GM21390 (cell line): ENCODE data around the gene HOXA10.

ENCODE experiments used
- ATAC-seq: cut with Tn5 transposase; IDR thresholded peaks from one replicate; pipeline ENCODE4 v1.9.1; 2021; ENCODE audit not compliant: unreplicated experiment

The HOXA10 gene

GRCh38 chr7:27191833-27192545, 17.9 kb upstream of the HOXA10 start:
- ATAC-seq = no peak

- no peak for ATAC-seq
Observed at GRCh38 chr7:27191161-27191731, 17.1 kb upstream of the HOXA10 start.

GRCh38 chr7:27189997-27190748, 16.1 kb upstream of the HOXA10 start:
- ATAC-seq = no peak

- no peak for ATAC-seq
Observed at GRCh38 chr7:27189295-27189996, 15.3 kb upstream of the HOXA10 start.

GRCh38 chr7:27188386-27189294, 14.5 kb upstream of the HOXA10 start:
- no peak for ATAC-seq

- no peak for ATAC-seq
Observed at GRCh38 chr7:27187475-27188385, 13.6 kb upstream of the HOXA10 start.

GRCh38 chr7:27186668-27187474, 12.8 kb upstream of the HOXA10 start:
- no peak for ATAC-seq

- ATAC-seq = no peak
Observed at GRCh38 chr7:27185854-27186667, 11.9 kb upstream of the HOXA10 start.

GRCh38 chr7:27185013-27185853, 11.1 kb upstream of the HOXA10 start, which contains the start of gene HOXA11:
HOXA11 (minus strand) TSS chr7:27185232; CDS start chr7:27185144, 88 bp downstream.
- ATAC-seq = no peak

GRCh38 chr7:27184337-27185012, 10.4 kb upstream of the HOXA10 start:
- ATAC-seq = no peak

GRCh38 chr7:27183682-27184336, 9.7 kb upstream of the HOXA10 start:
- no peak for ATAC-seq

GRCh38 chr7:27182861-27183681, 9.0 kb upstream of the HOXA10 start:
- ATAC-seq = no peak

- no peak for ATAC-seq
Observed at GRCh38 chr7:27182285-27182841, 8.2 kb upstream of the HOXA10 start.

- ATAC-seq = no peak
Observed at GRCh38 chr7:27181795-27182275, 7.7 kb upstream of the HOXA10 start.
